Gastrocnemius medialis (tissue), 4 donors: ENCODE data around the gene TMEM52.

Source experiments
- POLR2A ChIP-seq, 2 donors: fragments of 450-650 bp; IDR thresholded peaks; one replicate each; pipeline ENCODE4 v1.6.1; 2017; ENCODE audit warnings: antibody characterized with exemption in 2 of 2, mild to moderate bottlenecking in 2 of 2, moderate library complexity in 2 of 2
- TF ChIP-seq, protein P1 (sequence below), 5 experiments: fragments of 450-650 bp in 3 of 5; fragments of 200-600 bp in 2 of 5; sonication (generic) in 2 of 5; IDR thresholded peaks in 4 of 5; conservative IDR thresholded peaks in 1 of 5; 1 replicate in 4 of 5; 2 replicates in 1 of 5; pipeline ENCODE4 v1.5.1; 2016 to 2019; ENCODE audit warnings: antibody characterized with exemption in 5 of 5, mild to moderate bottlenecking in 3 of 5, moderate library complexity in 3 of 5

DNA sequence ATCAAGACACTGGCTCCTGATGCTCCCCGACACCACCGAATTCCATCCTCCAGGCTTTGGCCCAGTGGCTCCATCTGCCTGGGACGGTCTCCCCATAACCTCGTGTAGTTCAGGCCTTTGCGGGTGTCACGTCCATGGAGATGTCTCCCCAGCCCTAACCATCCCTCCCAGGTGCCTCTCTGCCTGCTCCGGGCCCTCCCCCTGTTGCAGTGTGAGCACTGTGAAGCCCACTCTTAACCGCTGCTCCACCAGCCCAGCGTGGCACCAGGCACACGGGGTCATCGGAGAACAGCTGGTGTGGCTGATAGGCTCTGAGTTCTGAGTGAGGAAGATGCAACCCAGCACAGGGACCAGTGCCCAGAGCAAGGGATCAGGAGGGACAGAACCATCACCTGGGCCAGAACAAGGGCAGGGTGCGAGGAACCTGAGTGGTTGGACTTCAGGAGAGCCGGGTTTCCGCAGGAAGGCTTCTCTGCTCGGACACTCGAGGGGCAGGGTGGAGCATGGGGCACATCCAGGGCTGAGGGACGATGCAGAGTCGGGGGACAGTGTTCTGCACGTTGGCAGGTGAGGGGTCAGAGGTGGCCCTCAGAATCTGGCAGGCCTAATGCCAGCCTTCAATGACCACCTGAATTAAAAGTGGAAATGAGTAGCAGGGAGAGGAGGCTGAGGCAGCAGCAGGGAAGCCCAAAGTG, 25.6 kb downstream of the TMEM52 start:
- TF ChIP-seq, protein P1, sequence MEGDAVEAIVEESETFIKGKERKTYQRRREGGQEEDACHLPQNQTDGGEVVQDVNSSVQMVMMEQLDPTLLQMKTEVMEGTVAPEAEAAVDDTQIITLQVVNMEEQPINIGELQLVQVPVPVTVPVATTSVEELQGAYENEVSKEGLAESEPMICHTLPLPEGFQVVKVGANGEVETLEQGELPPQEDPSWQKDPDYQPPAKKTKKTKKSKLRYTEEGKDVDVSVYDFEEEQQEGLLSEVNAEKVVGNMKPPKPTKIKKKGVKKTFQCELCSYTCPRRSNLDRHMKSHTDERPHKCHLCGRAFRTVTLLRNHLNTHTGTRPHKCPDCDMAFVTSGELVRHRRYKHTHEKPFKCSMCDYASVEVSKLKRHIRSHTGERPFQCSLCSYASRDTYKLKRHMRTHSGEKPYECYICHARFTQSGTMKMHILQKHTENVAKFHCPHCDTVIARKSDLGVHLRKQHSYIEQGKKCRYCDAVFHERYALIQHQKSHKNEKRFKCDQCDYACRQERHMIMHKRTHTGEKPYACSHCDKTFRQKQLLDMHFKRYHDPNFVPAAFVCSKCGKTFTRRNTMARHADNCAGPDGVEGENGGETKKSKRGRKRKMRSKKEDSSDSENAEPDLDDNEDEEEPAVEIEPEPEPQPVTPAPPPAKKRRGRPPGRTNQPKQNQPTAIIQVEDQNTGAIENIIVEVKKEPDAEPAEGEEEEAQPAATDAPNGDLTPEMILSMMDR (IDR thresholded peaks at IDR 0.05 in 4 of 5, conservative IDR thresholded peaks at IDR 0.05 in 1 of 5): no peak
- TF ChIP-seq POLR2A (IDR thresholded peaks at IDR 0.05): no peak
